ENCODE results near the gene NOP53.
"Not testable (repeated sequence)": the region's sequence is repeated elsewhere in the genome, so short reads cannot be mapped to it uniquely, and the experiment has no call there.

Gene NOP53

GRCh38 chr19:47778954-47779351 is 33.6 kb downstream of the NOP53 start:
- peak; percentile 6 for DNase-seq

DNA sequence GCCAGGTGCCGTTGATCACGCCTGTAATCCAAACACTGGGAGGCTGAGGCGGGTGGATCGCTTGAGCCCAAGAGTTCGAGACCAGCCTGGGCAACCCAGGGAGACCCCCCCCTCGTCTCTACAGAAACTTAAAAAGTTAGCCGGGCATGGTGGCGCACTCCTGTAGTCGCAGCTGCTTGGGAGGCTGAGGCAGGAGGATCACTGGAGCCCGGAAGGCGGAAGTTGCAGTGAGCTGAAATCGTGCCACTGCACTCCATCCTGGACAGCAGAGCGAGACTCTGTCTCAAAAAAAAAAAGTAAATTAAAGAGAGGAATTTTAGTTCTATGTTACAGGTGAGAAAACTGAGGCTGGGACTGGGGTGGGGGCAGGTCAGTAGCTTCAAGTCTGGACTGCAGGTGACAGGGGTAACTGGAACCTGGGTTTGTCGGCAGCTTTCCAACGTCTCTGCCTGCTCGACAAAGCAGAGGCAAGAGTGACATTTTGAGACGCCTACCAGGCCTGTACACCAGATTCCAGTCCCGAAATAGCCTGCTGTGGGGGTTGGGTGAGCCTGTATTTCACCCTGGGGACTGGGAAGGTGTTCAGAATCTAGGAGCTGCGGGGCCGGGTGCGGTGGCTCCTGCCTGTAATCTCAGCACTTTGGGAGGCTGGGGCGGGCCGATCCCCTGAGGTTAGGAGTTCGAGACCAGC is 34.3 kb downstream of the NOP53 start:
- DNase-seq, result peak; percentile 14

- DNase-seq, result no peak
Observed at GRCh38 chr19:47780215-47780551, 34.8 kb downstream of the NOP53 start.

GRCh38 chr19:47781590-47782262 is 36.4 kb downstream of the NOP53 start:
- DNase-seq, result no peak

DNA sequence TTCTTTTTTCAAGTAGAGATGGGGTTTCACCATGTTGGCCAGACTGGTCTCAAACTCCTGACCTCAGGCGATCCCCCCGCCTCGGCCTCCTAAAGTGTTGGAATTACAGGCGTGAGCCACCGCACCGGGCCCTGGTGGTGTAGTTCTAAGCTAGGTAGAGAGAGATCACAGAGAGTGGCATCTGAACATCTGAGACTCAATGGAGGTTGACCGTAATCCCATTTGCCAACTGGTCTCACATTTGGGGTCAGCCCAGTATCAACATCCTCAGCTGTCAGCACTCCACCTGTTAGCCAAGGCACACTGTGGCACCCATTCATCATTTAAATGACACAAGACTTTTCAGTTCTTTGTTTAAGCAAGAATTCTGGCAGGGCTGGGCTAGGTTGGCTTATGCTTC is 41.2 kb downstream of the NOP53 start:
- DNase-seq, result no peak

DNA sequence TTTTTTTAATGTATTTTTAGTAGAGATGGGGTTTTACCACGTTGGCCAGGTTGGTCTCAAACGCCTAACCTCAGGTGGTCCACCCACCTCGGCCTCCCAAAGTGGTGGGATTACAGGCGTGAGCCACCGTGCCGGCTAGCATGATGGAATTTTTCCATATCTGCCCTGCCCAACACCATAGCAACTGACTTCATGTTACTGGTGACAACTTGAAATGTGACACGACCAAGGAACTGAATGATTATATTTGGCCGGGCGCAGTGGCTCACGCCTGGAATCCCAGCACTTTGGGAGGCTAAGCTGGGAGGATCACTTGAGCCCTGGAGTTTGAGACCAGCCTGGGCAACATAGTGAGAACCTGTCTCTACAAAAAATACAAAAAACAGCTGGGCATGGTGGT is 42.0 kb downstream of the NOP53 start:
- not testable (repeated sequence) for DNase-seq

DNA sequence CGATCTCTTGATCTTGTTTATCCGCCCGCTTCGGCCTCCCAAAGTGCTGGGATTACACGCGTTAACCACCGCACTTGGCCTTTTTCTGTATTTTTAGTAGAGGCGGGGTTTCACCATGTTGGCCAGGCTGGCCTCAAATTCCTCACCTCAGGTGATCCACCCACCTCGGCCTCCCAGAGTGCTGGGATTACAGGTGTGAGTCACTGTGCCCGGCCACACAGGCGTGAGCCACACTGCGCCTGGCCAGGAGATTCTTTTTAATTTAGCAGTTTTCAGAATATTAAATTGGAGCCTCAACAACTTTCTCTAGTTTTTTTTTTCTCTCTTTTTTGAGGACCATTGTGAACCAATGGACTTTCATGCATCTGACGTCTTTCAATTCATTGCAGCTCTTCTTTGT is 44.5 kb downstream of the NOP53 start:
- DNase-seq, result not testable (repeated sequence)

GRCh38 chr19:47790398-47790814 is 45.1 kb downstream of the NOP53 start:
- DNase-seq, result peak; percentile 80

- no peak for DNase-seq
Observed at GRCh38 chr19:47792616-47793015, 47.3 kb downstream of the NOP53 start.

- no peak for DNase-seq
Observed at GRCh38 chr19:47794526-47794925, 49.2 kb downstream of the NOP53 start.

- no peak for DNase-seq
Observed at GRCh38 chr19:47796785-47797184, 51.4 kb downstream of the NOP53 start.

DNA sequence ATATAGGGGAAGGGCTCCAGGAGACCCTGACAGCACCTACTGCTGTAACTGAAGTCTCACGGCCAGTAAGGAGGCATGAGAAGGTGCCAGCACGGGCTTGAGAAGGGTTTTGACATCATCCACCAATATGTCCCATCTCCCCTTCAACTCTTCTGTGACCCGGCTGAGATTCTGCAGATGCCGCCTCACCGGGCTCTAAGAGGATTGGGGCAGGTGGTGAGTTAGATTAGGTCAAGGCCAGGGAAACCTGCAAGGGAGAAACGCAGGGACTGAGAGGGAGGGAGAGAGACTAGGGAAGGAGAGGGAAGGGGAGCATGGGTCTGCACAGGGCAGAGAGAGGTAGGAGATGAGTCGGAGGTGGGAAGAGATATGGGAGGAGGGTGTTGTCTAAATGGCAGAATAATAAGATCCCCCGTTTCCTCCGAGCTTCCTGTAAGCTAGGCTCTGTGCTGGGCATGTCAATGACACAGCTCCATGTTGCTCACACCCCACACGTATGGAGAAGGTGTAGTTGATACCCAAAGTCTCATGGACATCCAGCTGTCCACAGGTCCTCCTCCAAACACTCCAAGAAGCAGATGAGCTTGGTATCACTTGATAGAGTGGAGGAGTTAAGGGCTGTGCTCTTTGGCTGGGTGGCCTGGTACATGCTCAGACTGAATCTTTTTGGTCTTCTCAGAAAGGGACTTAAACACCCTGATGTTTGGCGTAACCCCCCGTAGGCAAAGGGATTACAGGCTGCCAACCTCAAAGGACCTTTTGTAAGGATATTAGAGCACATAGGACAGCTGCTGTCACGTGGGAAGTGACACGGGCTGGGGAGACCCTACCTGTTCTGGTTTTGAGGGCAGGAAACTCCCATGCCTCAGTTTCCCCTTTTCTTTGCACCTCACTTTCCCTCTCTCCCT is 52.9 kb downstream of the NOP53 start:
- no peak for DNase-seq

DNA sequence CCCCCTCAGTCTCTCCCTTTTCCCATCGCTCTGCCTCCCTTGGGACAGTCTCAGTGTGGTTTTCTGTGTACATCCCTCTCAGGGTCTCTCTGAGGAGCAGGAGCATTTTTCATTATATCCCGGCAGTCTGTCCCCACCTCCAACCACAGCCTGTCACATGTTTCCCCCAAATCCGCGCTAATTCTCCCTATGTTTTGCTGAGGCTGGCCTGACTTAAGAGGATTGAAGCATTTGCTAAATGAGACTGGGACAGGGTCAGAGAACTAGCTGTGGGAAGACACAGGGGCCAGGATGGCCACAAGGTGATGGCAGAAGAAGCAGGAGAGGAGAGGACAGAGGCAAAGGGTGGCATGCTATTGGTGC is 53.5 kb downstream of the NOP53 start:
- DNase-seq, result no peak

DNA sequence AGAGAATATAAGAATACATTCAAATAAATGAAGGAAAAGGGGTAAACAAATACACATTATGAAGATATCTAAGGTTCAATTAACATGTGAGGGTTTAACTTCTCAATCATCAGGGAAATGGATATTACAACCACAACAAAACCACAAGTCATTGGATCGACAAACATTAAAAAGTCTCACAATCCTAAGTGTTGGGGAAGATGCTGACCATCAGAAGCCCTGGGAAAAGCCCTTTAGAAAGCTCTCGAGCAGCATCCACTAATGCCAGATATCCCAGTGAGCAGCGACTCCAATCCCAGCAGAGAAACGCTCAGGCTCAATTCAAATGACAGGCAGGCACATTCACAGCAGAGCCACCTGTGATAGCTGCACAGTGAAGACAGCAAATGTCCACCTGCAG is 55.9 kb downstream of the NOP53 start:
- no peak for DNase-seq

- DNase-seq, result no peak
Observed at GRCh38 chr19:47802521-47803043, 57.2 kb downstream of the NOP53 start.

GRCh38 chr19:47803148-47803547 is 57.8 kb downstream of the NOP53 start:
- not testable (repeated sequence) for DNase-seq

DNA sequence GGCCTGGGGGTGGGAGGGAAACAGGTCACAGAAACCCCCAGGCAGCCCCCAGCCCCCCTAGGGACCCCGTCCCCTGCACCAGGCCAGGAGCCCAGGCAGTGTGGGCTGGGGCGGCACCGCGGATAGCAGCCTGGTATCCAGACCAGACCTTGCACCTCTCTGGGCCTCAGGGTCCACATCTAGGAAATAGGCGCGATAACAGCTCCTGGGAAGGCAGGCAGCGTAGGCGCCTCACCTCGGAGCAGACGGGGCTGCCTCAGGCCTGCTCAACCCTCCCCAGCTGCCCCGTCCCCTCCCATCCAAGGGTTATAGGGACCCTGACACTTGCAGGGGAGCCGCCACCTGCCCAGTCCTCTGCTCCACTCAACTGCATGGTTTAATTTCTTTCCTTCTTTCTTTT is 58.3 kb downstream of the NOP53 start:
- not testable (repeated sequence) for DNase-seq

DNA sequence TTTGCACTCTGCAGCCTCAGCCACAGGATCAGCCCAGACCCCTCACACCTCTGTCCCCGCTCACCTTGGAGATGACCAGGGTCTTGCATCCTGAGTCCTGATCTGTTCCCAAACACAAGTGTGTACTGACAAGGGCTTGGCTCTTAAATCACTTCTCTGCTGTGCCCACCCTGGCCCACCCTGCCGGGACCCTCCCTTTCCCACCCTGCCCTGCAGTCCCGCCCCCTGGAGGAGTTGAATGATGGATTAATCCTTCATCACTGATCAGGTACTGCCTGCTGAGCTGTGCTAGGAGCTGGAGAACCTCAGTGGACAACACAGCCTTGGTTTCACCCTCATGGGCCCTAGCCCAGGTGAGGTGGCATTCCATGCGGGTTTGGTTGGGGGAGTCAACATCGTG is 59.1 kb downstream of the NOP53 start, which contains the start of gene TPRX1:
Gene TPRX1, minus strand, starts transcription at position 101 of the 400 bp plus-strand sequence. Its CDS starts 12 bp downstream, at position 89.
- not testable (repeated sequence) for DNase-seq

GRCh38 chr19:47805313-47805712 is 60.0 kb downstream of the NOP53 start:
- no peak for DNase-seq

- no peak for DNase-seq
Observed at GRCh38 chr19:47806435-47806834, 61.1 kb downstream of the NOP53 start.

Data from NCI-H1436 (cell line).